Measurements from ENCODE around the gene BOLA2B.
"Not testable (repeated sequence)": the region's sequence is repeated elsewhere in the genome, so short reads cannot be mapped to it uniquely, and the experiment has no call there.

BOLA2B gene

GRCh38 chr16:30184096-30184890 is 9.2 kb downstream of the BOLA2B start:
- TF ChIP-seq CTCF (IDR thresholded peaks at IDR 0.05; ENCODE audit: low read depth, low read length, missing control alignments), result no peak
- peak overlapping the region; percentile 49 for H3K4me3 ChIP-seq (ENCODE audit: low read depth, low read length)
- DNase-seq (ENCODE audit: low read depth), result no peak
- in situ Hi-C loops (cut with HindIII; ENCODE audit: low sequenced_read_pairs), result no loop called here

GRCh38 chr16:30183233-30184095 is 10.0 kb downstream of the BOLA2B start, which contains the start of gene CORO1A:
CORO1A (plus strand) TSS chr16:30183602; CDS start chr16:30185210, 1,608 bp downstream.
- H3K4me3 ChIP-seq (ENCODE audit: low read depth, low read length), result peak within 1 kb of the TSS; percentile 49
- DNase-seq (ENCODE audit: low read depth), result peak; percentile 35
- in situ Hi-C loops (cut with HindIII; ENCODE audit: low sequenced_read_pairs), result no loop called here
- no peak for TF ChIP-seq CTCF (IDR thresholded peaks at IDR 0.05; ENCODE audit: low read depth, low read length, missing control alignments)

GRCh38 chr16:30180741-30181140 is 12.7 kb downstream of the BOLA2B start:
- DNase-seq (ENCODE audit: low read depth), result no peak
- in situ Hi-C loops (cut with HindIII; ENCODE audit: low sequenced_read_pairs), result no loop called here
- no peak overlapping the region for H3K4me3 ChIP-seq (ENCODE audit: low read depth, low read length)
- TF ChIP-seq CTCF (IDR thresholded peaks at IDR 0.05; ENCODE audit: low read depth, low read length, missing control alignments), result no peak

GRCh38 chr16:30179931-30180330 is 13.5 kb downstream of the BOLA2B start:
- H3K4me3 ChIP-seq (ENCODE audit: low read depth, low read length), result no peak overlapping the region
- no peak for TF ChIP-seq CTCF (IDR thresholded peaks at IDR 0.05; ENCODE audit: low read depth, low read length, missing control alignments)
- in situ Hi-C loops (cut with HindIII; ENCODE audit: low sequenced_read_pairs), result no loop called here
- no peak for DNase-seq (ENCODE audit: low read depth)

- in situ Hi-C loops (cut with HindIII; ENCODE audit: low sequenced_read_pairs), result no loop called here
- no peak overlapping the region for H3K4me3 ChIP-seq (ENCODE audit: low read depth, low read length)
- DNase-seq (ENCODE audit: low read depth), result no peak
- TF ChIP-seq CTCF (IDR thresholded peaks at IDR 0.05; ENCODE audit: low read depth, low read length, missing control alignments), result no peak
Measured at GRCh38 chr16:30179195-30179594, 14.3 kb downstream of the BOLA2B start.

GRCh38 chr16:30176876-30177275 is 16.6 kb downstream of the BOLA2B start:
- H3K4me3 ChIP-seq (ENCODE audit: low read depth, low read length); DNase-seq (ENCODE audit: low read depth); in situ Hi-C loops (cut with HindIII; ENCODE audit: low sequenced_read_pairs): not testable (repeated sequence)

- DNase-seq (ENCODE audit: low read depth), result no peak
- TF ChIP-seq CTCF (IDR thresholded peaks at IDR 0.05; ENCODE audit: low read depth, low read length, missing control alignments), result no peak
- in situ Hi-C loops (cut with HindIII; ENCODE audit: low sequenced_read_pairs), result no loop called here
Measured at GRCh38 chr16:30173054-30173453, 20.4 kb downstream of the BOLA2B start.

GRCh38 chr16:30170145-30170544 is 23.3 kb downstream of the BOLA2B start:
- H3K4me3 ChIP-seq (ENCODE audit: low read depth, low read length); DNase-seq (ENCODE audit: low read depth); in situ Hi-C loops (cut with HindIII; ENCODE audit: low sequenced_read_pairs): not testable (repeated sequence)

More at GRCh38 chr16:30173054-30173453, 20.4 kb downstream of the BOLA2B start:
- no peak overlapping the region for H3K4me3 ChIP-seq (ENCODE audit: low read depth, low read length)

GRCh38 chr16:30169416-30169815 is 24.1 kb downstream of the BOLA2B start:
- DNase-seq (ENCODE audit: low read depth); in situ Hi-C loops (cut with HindIII; ENCODE audit: low sequenced_read_pairs); H3K4me3 ChIP-seq (ENCODE audit: low read depth, low read length): not testable (repeated sequence)

GRCh38 chr16:30168746-30169145 is 24.7 kb downstream of the BOLA2B start:
- DNase-seq (ENCODE audit: low read depth); H3K4me3 ChIP-seq (ENCODE audit: low read depth, low read length); in situ Hi-C loops (cut with HindIII; ENCODE audit: low sequenced_read_pairs): not testable (repeated sequence)

Data from astrocyte of the cerebellum (primary cell).